NCI-H69 (cell line): ENCODE measurements around the gene MBD6.
A peak's percentile ranks its signal among the peaks of the same experiment; 100 is the strongest.

Experiments
- DNase-seq: peaks from one replicate; lab custom pipeline; 2025; lab: John Stamatoyannopoulos, UW

The MBD6 gene

DNA sequence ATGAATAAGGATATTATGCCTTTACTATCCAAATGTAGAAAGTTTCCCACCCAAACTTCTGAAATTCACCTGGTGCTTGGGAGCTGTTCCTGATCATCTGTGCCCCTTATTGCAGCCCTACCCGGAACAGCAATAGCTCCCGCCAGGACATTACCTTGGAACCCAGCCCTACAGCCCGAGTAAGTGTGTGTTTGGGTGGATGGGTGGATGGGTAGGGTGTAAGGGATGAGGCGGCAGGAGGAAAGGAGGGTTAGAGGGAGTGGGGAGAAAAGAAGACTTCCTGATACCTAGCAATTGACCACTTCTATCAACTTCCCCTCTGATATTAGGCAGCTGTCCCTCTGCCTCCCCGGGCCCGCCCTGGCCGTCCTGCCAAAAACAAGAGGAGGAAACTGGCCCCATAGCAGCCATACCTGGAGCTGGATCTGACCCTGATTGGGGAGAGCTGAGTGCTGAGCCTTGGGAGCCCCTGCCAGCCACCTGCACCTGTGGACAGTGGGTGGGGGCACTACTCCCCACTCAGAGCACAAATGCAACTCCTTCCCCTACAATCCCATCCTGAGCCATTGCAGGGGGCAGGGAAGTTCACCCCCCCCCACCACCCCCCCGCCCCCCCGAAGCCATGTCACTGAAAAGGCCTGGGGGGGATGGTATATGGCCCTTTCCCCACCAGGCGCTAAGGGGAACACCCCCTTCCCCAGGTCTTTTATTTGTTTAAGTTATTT is 6.4 kb downstream of the MBD6 start:
- no peak for DNase-seq

DNA sequence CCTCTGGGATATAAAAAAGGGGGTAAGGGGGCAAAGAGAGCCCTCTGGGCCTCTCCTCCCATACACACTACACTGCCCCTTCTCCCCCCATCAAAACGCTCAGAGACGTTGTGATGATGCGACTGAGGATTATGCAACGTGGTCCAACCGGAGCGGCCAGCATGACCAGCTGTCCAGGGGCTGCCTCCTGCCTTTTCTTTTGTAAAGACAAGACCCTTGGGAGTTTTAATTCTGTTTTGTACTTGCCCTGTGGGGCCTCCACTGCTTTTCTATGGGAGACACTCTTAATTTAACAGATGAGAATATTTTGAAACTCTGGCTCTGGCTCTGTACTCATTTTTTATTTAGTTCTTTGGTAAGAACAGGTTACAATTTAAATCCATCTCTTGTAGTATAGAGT is 7.2 kb downstream of the MBD6 start:
- no peak for DNase-seq

DNA sequence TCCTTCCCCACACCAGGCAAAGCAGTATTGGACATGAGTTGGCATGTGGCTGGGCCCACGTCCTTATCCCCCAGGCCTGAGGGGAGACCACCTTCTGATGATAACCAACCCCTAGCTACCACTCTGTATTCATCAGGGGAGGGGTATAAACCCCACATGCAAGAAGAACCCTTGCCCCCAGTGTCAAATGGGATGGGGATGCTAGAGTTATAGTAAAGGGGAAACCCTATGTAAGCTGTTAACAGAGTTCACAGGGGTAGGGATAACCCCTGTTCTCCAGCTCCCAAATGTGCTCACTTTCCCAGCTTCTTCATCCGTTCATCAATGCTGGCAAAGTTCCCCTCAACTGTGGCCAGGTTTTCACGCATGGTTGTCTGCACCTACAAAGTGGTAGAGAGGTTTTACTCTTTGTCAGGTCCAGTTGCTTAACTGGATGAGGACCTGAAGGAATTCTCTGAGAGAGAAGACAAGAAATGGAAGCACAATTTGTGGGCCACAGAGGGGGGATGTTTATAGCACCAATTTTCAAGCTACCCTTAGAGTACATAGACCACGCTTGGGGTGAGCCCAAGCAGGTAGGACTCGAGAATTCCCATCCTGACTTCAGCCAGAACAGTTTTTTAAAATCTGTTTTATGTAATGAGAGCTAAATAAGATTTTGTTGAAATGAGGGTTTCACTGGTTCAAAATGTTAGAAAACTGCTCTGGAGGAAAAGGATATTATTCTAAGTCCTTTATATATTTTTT is 7.9 kb downstream of the MBD6 start:
- no peak for DNase-seq

DNA sequence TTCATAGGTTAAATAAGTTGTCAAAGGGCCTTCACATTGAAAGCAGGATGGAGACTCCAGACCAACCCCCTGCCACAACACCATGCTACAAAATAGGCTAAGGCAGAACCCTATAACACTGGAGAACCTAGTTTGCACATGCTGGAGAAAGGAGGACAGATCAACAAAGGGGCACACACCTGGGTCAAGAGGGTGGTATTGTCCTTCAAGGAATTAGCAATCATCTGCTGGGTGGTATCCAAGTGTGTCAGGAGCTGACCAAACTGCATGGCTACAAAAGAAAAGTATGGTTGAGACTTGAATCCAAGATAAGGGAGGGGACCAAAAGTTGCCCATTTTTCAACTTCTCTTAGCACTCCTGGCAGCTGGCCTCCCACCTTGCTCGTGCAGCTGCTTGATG is 9.2 kb downstream of the MBD6 start:
- no peak for DNase-seq

DNA sequence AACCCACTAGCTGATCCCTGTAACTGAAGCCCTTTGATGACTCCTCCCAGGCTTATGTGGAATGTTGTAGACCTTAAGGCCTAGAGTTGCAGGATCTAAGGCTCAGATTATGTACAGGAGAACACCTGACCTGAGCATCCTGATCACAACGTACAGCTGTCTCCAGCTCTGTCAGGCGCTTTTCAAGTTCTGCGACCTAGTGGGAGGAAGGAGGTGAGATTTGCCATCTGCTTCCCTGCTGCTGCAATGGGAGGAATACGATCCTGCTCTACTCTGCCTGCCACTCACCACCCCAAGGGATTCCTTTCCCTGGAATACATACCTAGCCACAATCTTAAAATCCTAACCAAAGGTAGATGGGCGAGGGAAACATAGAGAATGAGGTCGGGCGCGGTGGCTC is 10.5 kb downstream of the MBD6 start:
- DNase-seq = no peak

DNA sequence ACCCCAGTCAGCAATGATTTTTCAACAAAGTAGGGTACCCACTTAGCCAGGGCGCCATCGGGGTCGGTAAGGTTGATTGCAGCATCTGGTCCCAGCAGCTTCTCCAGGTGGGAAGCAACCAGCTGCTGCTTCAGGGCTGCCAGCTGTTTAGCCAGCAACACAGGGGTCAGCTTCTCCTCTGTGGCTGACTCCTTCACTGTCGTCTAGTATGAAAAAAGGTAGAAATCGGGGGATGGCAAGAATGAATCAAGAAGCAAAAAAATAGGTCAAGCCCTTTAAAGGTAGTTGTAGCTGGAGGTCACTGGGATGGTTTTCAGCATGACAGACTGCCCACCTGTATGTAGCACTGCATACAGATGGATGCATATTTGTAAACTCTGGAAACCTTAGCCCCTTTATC is 11.6 kb downstream of the MBD6 start:
- DNase-seq = no peak

DNA sequence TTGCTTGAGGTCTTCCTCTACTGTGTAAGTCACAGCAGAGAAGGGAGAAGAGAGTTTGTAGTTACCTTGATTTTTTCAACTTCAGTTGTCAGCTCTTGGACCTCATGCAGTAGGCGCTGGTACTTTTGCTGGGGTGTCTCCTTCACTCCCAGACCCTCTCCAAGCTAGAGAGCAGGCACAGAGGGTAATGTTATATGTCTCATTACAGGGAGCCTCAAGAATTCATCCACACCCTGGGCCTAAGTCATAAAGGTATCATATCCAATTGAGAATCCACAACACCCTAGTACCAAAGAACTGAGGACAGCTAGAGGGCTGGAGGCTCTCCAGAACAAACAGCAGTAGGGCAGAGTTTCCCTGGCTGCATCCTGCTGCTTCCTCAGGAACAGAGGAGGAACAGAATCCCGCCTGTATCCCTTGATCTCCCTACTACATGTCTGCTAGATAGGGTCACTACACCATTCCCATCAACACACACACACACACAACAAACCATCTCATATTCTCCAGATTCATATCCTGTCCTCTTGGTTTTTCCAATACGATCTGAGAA is 12.4 kb downstream of the MBD6 start:
- no peak for DNase-seq

DNA sequence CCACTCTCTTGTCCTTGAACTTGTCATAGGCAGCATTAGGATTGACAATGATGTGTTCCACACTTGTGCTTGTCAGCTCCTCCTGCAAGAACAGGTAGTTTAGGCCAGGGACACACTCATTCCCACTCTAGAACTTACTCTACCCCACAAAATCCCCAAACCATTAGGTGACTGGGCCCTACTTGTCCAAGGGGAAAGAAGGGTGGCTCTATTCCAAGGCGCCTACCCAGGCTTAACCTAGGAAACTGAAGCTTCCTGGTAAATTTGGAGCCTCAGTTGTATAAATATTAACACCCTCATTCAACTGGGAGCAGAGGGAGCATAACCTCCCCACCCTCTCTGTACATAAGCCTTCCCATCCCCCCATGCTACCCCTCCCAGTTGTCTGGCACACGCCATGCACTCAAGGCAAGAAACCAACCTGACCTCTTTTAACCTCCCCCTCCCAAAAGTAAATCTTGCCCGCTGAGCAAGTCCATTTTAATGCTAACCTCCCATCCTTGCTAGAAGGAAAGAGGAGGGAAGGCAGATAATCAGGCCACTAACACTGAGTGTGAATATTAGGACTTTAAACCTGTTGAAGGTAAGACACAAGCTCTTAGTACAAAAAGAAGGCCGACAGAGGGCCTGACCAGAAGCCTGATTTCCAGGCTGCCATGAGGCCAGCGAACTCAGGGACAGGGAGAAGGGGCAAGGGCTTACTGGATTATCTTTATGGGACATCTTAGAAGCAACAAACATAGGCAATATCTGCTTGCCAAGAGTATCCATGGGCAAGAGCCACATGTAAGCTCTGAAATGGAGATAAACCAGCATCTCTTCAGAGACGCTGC is 13.4 kb downstream of the MBD6 start:
- DNase-seq = no peak

DNA sequence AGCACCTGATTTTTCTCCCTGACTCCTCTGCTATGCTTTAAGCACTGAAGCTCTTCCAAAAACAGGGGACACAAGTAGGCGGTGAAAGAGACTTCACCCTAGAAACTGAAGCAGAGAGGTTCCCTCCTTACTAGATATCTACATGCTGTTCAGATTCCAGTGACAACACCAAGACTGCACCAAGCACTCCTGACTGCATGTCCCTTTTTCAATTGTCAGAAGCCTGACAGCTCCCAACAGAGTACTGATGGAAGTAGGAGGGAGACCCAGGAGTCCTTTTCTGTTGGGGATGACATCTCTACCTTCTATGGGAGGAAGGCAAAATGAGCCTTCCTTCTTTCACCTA is 13.9 kb downstream of the MBD6 start:
- DNase-seq = no peak

DNA sequence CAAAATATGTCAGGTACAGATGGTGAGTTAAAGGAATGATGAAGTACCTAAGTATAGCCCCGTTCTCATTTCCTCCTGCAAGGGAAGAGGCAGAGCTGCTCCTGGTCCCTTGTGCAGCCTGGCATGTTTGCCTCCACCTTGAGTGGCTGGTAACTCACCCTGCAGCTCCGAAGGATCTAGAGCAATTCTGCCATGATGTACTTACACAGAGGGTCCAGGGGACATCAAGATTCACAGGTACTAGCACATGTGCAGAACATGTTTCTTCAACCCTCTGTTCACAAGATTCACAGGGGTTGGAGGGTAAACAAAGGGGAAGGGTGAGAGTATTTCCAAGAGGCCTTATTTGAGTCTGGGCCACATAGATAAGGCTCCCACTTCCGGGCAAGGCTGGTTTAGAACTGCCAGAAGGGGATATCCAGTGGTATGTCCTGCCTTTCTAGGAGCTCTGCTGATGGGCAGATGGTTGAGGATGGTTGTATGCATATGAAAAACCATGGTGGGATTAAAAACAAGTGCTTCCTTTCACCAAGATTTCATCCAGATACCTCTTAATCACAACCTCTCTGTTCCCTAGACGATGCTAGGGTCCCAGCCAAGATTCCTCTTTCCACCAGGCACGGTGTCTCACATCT is 16.6 kb downstream of the MBD6 start:
- no peak for DNase-seq

DNA sequence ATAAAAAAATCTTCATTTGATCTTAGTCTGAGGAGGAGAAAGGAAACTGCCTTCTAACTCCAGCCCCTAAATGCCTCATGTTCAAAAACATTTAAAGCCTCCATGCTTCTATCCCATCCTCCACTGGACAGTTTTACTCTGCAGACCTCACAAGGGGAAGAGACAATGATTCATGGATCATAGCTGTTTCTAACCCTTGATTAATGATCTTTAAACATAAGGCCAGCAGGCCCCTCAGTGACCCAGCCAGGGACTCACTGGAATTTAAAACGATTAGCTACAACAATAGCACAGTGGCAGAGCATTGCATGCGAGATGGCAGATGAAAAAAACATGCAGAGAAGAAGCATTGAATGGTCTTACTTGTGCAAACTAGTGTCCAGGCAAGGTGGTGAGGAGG is 18.4 kb downstream of the MBD6 start:
- peak; percentile 26 for DNase-seq

DNA sequence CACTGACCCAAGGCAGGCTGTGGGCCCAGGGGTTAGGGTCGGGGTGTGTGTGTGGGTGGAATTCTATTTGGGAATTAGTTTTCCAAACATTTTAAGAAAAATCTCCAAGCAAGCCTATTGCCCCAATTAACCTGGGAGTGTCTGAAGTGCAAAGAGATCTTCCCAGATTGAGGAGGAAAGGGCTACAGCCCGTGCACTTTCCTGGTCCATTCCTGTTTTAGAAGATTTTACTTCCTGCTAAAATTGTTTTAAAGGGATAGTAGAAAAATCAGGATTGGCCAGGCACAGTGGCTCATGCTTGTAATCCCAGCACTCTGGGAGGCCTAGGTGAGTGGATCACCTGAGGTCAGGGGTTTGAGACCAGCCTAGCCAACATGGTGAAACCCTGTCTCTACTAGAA is 19.1 kb downstream of the MBD6 start:
- DNase-seq = no peak

DNA sequence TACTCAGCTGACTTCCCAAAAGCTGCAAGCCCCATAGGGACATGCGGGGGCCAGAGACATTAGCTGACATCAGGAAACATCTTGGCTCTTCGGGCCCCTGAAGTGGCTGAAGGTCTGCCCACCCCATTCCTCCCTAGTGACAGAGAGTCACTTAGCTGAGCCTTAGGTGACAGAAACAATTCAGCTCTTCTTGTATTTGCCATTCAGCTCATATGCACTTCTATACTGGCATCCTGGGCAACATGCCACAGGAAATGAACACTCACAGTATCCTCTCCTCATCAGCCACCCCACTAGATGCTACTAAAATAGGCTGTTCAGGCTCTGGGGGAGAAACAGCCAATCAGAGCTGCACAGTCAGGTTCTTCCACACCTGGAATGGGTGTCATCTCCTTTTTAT is 21.0 kb downstream of the MBD6 start:
- DNase-seq = no peak

DNA sequence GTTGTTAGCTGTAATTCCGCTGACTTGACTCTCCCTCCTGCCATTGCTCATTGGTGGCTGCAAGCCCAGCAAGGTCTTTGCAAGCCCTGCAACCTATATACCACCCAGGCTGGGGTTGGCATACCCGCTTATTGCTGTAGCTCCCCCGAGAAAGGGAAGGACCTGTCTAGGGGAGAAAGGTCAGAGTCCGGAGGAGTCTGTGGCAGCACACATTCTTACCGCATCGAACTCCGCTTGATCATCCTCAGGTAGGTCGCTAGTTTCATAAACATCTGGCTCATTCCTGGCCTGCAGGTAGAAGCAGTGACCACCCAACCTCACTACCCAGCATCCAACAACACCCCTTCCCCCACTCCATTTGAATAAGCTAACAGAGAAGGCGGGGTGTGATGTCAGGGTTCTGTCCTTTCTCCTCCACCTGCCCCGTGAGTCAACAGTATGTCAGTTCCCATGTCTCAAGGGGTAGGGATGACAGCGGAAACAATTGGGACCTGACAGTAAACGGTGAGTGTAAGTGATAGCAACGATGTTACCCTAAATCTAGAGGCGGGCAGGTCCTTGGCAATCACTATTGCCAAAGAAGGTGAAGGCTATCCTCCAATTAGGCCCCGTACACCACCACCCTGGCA is 23.3 kb downstream of the MBD6 start:
- no peak for DNase-seq

DNA sequence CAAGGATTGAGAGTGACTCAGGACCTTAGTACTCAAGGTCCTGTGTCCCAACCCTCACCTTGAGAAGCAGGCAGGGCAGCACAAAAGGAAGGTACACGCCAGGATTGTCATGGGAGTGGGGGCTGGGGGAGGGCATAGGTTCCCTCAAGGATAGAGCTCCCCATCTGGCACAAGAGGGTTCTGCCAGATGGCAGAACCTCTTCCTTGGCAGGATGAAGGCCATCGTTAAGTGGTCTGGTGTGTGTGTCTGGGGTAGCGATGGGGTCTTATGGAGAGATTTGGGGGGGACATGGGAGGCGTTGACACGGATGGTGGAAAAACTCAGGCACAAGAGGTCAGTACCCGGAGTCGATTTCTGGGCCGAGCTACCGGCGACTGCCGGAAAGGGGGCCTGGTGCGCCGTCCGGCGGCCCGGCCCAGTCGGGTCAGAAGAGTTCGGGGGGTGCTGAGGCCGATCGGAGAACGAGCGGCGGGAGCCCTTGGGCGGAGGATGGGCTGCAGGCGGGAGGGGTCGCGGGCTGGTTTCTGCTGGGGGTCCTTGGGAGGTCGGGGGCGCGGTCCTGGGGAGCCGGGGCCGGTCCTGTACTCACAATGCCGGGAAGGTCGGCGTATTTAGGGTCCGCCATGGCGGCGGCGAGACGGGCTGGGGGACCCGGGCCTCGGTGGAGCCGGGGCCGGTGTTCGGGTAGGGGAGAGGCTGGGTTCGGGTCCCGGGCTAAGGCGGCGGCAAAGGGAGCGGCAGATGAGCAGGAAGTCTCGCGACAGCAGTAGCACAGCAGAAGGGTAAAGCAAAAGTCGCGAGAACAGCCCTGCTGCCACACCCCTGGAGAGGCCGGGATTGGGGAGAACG is 24.0 kb downstream of the MBD6 start, which contains the start of gene DCTN2:
DCTN2 (minus strand) TSS at position 755 of the 850 bp plus-strand sequence; CDS start at position 626, 129 bp downstream.
- DNase-seq = peak; percentile 99

DNA sequence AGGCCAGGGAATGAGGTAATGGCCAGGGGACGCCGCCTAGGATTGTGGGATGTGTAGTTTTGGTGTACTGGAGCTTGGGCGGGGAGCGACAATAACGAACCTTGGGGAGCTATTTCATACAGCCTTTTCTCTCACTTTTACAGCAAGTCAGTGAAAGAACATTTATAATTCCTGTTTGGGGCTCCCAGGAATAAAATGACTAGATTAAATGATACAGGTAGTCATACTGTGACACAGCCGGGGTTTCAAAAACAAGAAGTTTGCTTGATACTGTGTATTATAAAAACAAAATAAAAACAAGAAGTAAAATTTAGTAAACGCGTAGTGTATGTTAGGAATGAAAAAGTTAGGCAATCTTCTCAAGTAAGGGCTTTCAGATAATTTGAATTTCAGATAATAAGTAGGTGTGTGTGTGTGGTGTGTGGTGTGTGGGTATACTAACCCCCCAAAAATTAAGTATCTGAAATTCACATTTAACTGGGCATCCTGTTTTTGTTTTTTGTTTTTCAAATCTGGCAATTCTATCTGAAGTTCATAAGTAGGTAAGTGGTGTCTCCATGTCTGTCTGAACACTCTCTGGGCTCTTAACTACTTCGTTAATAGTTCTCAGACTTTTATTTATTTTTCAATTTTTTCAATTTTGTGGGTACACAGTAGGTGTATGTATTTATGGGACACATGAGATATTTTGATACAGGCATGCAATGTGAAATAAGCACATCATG is 24.8 kb downstream of the MBD6 start:
- no peak for DNase-seq

DNA sequence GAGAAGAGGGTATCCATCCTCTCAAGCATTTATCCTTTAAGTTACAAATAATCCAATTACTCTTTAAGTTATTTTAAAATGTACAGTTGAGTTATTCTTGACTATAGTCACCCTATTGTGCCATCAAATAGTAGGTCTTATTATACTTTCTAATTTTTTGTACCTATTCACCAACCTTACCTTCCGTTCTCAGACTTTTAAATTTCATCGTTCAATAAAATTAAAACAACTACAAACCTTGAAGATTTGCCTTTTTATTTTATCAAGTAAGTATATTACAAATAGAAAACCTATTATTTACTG is 25.3 kb downstream of the MBD6 start:
- DNase-seq = no peak

DNA sequence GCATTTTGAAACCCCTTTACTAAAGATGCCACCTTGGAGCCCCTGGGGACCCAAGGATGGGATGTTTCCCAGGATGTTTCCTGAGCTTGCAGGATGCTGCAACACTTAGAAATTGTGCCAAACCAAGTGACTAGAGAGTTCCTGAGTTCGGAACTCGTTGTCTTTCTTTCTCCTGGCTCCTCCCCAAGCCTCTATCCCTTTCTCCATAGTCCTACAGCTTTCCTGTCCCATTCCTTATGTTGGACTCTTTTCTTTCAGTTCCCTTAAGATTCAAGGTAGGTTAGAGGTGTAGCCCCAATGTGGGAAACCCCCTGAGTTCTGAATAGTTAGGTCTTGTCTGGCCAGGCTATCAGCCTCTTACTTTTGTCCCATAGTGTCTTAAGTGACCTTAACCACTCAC is 25.9 kb downstream of the MBD6 start:
- DNase-seq = no peak

DNA sequence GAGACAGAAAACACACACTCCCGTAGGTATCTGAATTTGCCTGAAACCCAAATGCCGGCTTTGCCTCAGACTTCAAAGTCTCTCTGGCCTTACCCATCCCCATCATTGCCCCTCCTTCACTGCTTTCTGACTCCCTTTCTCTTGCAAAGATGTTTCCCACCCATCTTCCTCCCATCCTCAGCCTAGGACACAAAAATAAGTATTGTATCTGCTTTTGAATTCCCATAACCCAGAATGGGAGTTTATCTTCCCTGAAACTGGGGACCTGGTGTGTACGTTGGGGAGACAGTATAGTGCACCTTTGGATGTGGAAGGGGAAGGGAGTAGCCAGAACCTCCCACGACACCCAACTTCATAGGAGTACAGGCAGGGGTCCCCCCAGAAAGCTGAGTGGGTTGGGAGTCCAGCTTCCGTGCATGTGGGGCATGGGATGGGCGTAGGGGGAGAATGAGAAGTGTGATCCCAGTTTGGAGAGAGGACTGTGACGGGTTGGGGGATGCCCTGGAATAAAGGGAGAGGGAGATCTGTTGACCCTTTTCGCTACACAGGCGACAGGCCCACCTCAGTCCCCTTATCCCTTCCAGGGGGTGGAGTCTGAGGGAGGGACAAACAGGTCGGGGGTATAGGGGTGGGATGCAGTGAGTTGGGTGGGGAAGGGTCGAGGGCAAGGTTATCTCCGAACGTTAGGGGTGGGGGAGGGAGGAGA is 26.7 kb downstream of the MBD6 start:
- no peak for DNase-seq
